Measurements from ENCODE around the gene TIMP1. TPM values are rescaled to one million over a fixed set of nuclear protein-coding genes. Genes with fewer than 3 reads are reported as not detected.

The TIMP1 gene
- total and polyA plus RNA-seq, 10 of the 15 experiments (the other 5 are each of a cell fraction or from before 2014, with no cell fraction given): 101 to 341 (median 134) TPM

- no peak for TF ChIP-seq GABPA (IDR thresholded peaks at IDR 0.05; ENCODE audit: low read depth)
- TF ChIP-seq ZNF687 (IDR thresholded peaks at IDR 0.05): peak; percentile 67
- TF ChIP-seq CHD1 (IDR thresholded peaks at IDR 0.05; ENCODE audit: low read depth, low read length): no peak
- peak; percentile 77 for TF ChIP-seq TCF12 (IDR thresholded peaks at IDR 0.05; ENCODE audit: low read depth, low read length)
- no peak for TF ChIP-seq SREBF1 (IDR thresholded peaks at IDR 0.05; ENCODE audit: low read length)
- no peak for TF ChIP-seq STAT3 (IDR thresholded peaks at IDR 0.05; ENCODE audit: low read depth, low read length)
- no peak for TF ChIP-seq MEF2A (IDR thresholded peaks at IDR 0.05; ENCODE audit: insufficient read depth, low read depth, low read length)
- no peak for TF ChIP-seq ESRRA (IDR thresholded peaks at IDR 0.05; ENCODE audit: low read length)
- TF ChIP-seq BHLHE40 (IDR thresholded peaks at IDR 0.05; ENCODE audit: borderline replicate concordance in 1 of 2, low read depth in 2 of 2, low read length in 1 of 2): peak; percentile 85 to 87
- no peak for TF ChIP-seq SMARCA5 (IDR thresholded peaks at IDR 0.05)
These were observed 51.7 kb downstream of the TIMP1 start (continued) for GRCh38 chrX:47633689-47634590.

Measured in GM12878 (cell line).